HEK293 (cell line): ENCODE results near the gene SIDT1.

ENCODE experiments used
- CTCF ChIA-PET: fragments of 350-600 bp; formaldehyde crosslinking; extraction: SDS; loops from one replicate; lab custom pipeline; 2021; ENCODE audit warnings: antibody characterized with exemption; lab: Yijun Ruan, JAX
- POLR2A ChIA-PET: fragments of 300-600 bp; formaldehyde crosslinking; extraction: SDS; loops from one replicate; lab custom pipeline; 2020; ENCODE audit warnings: antibody characterized with exemption, inconsistent platforms; lab: Yijun Ruan, JAX
- H3K27ac ChIP-seq: fragments of 200-500 bp; sonication (Bioruptor generic); 2 replicates; pipeline ENCODE4 v1.5.1; 2014; ENCODE audit warnings: low read depth, low read length, control low read depth, inconsistent platforms; ENCODE audit errors: extremely low read depth
- H3K36me3 ChIP-seq, 2 experiments: fragments of 200-500 bp in 1 of 2; sonication (Bioruptor generic) in 1 of 2; 1 replicate in 1 of 2; 2 replicates in 1 of 2; pipeline ENCODE4 v1.5.1; 2014 to 2017; ENCODE audit warnings: inconsistent platforms in 2 of 2, low read length in 2 of 2; ENCODE audit not compliant: control insufficient read depth in 2 of 2, insufficient read depth in 1 of 2
- H3K4me1 ChIP-seq: fragments of 200-500 bp; sonication (Bioruptor generic); 2 replicates; pipeline ENCODE4 v1.5.1; 2014; ENCODE audit warnings: mild to moderate bottlenecking, low read length, inconsistent platforms; ENCODE audit not compliant: control insufficient read depth, insufficient read depth
- H3K4me3 ChIP-seq: 2 replicates; pipeline ENCODE4 v1.5.1; 2011; ENCODE audit warnings: low read depth, mild to moderate bottlenecking, control low read depth, low read length, moderate library complexity
- H3K9me3 ChIP-seq: fragments of 200-500 bp; sonication (Bioruptor generic); 2 replicates; pipeline ENCODE4 v1.5.1; 2014; ENCODE audit warnings: low read depth, low read length, inconsistent platforms; ENCODE audit not compliant: control insufficient read depth, insufficient read depth
- KLF9 ChIP-seq: fragments of 450-650 bp; formaldehyde crosslinking; IDR thresholded peaks from 2 replicates; pipeline ENCODE4 v1.5.1; 2016; ENCODE audit warnings: missing biosample characterization, missing genetic modification characterization, low read depth
- SALL2 ChIP-seq: fragments of 450-650 bp; formaldehyde crosslinking; IDR thresholded peaks from 2 replicates; pipeline ENCODE4 v1.5.0; 2017; ENCODE audit warnings: missing biosample characterization, mild to moderate bottlenecking, missing genetic modification characterization, borderline replicate concordance
- SCRT1 ChIP-seq: fragments of 450-650 bp; formaldehyde crosslinking; IDR thresholded peaks from 2 replicates; pipeline ENCODE4 v1.5.1; 2016; ENCODE audit warnings: missing biosample characterization, missing genetic modification characterization, borderline replicate concordance
- ZBTB21 ChIP-seq: fragments of 450-650 bp; formaldehyde crosslinking; IDR thresholded peaks from 2 replicates; pipeline ENCODE4 v1.5.1; 2017; ENCODE audit warnings: missing biosample characterization, missing genetic modification characterization
- ZBTB8A ChIP-seq: fragments of 450-650 bp; formaldehyde crosslinking; IDR thresholded peaks from 2 replicates; pipeline ENCODE4 v1.5.1; 2016; ENCODE audit warnings: missing biosample characterization, missing genetic modification characterization
- ZNF112 ChIP-seq: fragments of 450-650 bp; formaldehyde crosslinking; IDR thresholded peaks from 2 replicates; pipeline ENCODE4 v1.5.0; 2017; ENCODE audit warnings: missing biosample characterization, missing genetic modification characterization
- ZNF174 ChIP-seq: fragments of 450-650 bp; formaldehyde crosslinking; IDR thresholded peaks from 2 replicates; pipeline ENCODE4 v1.5.0; 2017; ENCODE audit warnings: missing biosample characterization, mild to moderate bottlenecking, missing genetic modification characterization
- ZNF223 ChIP-seq: fragments of 450-650 bp; formaldehyde crosslinking; IDR thresholded peaks from 2 replicates; pipeline ENCODE4 v1.5.1; 2016; ENCODE audit warnings: missing biosample characterization, missing genetic modification characterization
- ZNF239 ChIP-seq: fragments of 450-650 bp; formaldehyde crosslinking; IDR thresholded peaks from 2 replicates; pipeline ENCODE4 v1.5.1; 2016; ENCODE audit warnings: missing biosample characterization, missing genetic modification characterization
- ZNF274 ChIP-seq, 2 experiments: fragments of 200-500 bp in 1 of 2; fragments of 450-650 bp in 1 of 2; sonication (Bioruptor generic) in 1 of 2; formaldehyde crosslinking in 1 of 2; IDR thresholded peaks; 2 replicates each; pipeline versions ENCODE4 v1.5.1 to v1.6.1; 2014 to 2016; ENCODE audit warnings: borderline replicate concordance in 1 of 2, inconsistent platforms in 1 of 2, low read length in 1 of 2, missing biosample characterization in 1 of 2, missing genetic modification characterization in 1 of 2
- ZNF302 ChIP-seq: fragments of 450-650 bp; formaldehyde crosslinking; IDR thresholded peaks from 2 replicates; pipeline ENCODE4 v1.5.1; 2016; ENCODE audit warnings: missing biosample characterization, missing genetic modification characterization, low read depth
- ZNF324 ChIP-seq: fragments of 450-650 bp; formaldehyde crosslinking; IDR thresholded peaks from 2 replicates; pipeline ENCODE4 v1.5.1; 2016; ENCODE audit warnings: missing biosample characterization, missing genetic modification characterization
- ZNF48 ChIP-seq: fragments of 450-650 bp; formaldehyde crosslinking; IDR thresholded peaks from 2 replicates; pipeline ENCODE4 v1.5.1; 2016; ENCODE audit warnings: missing biosample characterization, missing genetic modification characterization
- ZNF555 ChIP-seq: fragments of 450-650 bp; formaldehyde crosslinking; conservative IDR thresholded peaks from 2 replicates; pipeline ENCODE4 v1.5.1; 2017; ENCODE audit warnings: missing biosample characterization, mild to moderate bottlenecking, missing genetic modification characterization, inconsistent platforms
- ZNF626 ChIP-seq: fragments of 450-650 bp; sonication (Bioruptor Pico); formaldehyde crosslinking; IDR thresholded peaks from 2 replicates; pipeline ENCODE4 v1.5.1; 2018; ENCODE audit warnings: missing biosample characterization, missing genetic modification characterization, inconsistent platforms
- ZNF707 ChIP-seq: fragments of 450-650 bp; formaldehyde crosslinking; IDR thresholded peaks from 2 replicates; pipeline ENCODE4 v1.5.1; 2016; ENCODE audit warnings: missing biosample characterization, missing genetic modification characterization
- ZNF830 ChIP-seq: fragments of 450-650 bp; IDR thresholded peaks from 2 replicates; pipeline ENCODE4 v1.5.0; 2018; ENCODE audit warnings: missing biosample characterization, missing genetic modification characterization, low read depth, mild to moderate bottlenecking, moderate library complexity
- ZNF843 ChIP-seq: fragments of 450-650 bp; formaldehyde crosslinking; IDR thresholded peaks from 2 replicates; pipeline ENCODE4 v1.5.1; 2016; ENCODE audit warnings: missing biosample characterization, missing genetic modification characterization
- TF ChIP-seq, protein P1 (sequence below): fragments of 450-650 bp; formaldehyde crosslinking; conservative IDR thresholded peaks from 2 replicates; pipeline ENCODE4 v1.5.1; 2016; ENCODE audit warnings: low read depth, missing biosample characterization, missing genetic modification characterization
- TF ChIP-seq, protein P2 (sequence below): fragments of 450-650 bp; formaldehyde crosslinking; IDR thresholded peaks from 2 replicates; pipeline ENCODE4 v1.5.1; 2017; ENCODE audit warnings: missing biosample characterization, missing genetic modification characterization
- TF ChIP-seq, protein P3 (sequence below): fragments of 450-650 bp; formaldehyde crosslinking; IDR thresholded peaks from 2 replicates; pipeline ENCODE4 v1.5.1; 2016; ENCODE audit warnings: missing biosample characterization, missing genetic modification characterization
- TF ChIP-seq, protein P4 (sequence below): fragments of 450-650 bp; formaldehyde crosslinking; IDR thresholded peaks from 2 replicates; pipeline ENCODE4 v1.5.1; 2017; ENCODE audit warnings: missing biosample characterization, mild to moderate bottlenecking, missing genetic modification characterization, moderate library complexity

Gene SIDT1

DNA sequence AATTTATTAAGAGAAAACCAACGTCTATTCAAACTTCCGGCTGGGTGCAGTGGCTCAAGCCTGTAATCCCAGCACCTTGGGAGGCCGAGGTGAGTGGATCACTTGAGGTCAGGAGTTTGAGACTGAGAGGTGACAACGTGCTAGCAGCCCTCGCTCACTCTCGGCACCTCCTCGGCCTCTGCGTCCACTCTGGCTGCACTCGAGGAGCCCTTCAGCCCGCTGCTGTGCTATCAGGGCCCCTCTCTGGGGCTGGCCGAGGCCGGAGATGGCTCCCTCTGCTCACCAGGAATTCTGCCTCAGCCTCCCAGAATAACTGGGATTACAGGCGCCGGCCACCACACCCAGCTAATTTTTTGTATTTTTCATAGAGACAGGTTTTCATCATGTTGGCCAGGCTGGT, 105.4 kb downstream of the SIDT1 start (continued):
- TF ChIP-seq, protein P1, sequence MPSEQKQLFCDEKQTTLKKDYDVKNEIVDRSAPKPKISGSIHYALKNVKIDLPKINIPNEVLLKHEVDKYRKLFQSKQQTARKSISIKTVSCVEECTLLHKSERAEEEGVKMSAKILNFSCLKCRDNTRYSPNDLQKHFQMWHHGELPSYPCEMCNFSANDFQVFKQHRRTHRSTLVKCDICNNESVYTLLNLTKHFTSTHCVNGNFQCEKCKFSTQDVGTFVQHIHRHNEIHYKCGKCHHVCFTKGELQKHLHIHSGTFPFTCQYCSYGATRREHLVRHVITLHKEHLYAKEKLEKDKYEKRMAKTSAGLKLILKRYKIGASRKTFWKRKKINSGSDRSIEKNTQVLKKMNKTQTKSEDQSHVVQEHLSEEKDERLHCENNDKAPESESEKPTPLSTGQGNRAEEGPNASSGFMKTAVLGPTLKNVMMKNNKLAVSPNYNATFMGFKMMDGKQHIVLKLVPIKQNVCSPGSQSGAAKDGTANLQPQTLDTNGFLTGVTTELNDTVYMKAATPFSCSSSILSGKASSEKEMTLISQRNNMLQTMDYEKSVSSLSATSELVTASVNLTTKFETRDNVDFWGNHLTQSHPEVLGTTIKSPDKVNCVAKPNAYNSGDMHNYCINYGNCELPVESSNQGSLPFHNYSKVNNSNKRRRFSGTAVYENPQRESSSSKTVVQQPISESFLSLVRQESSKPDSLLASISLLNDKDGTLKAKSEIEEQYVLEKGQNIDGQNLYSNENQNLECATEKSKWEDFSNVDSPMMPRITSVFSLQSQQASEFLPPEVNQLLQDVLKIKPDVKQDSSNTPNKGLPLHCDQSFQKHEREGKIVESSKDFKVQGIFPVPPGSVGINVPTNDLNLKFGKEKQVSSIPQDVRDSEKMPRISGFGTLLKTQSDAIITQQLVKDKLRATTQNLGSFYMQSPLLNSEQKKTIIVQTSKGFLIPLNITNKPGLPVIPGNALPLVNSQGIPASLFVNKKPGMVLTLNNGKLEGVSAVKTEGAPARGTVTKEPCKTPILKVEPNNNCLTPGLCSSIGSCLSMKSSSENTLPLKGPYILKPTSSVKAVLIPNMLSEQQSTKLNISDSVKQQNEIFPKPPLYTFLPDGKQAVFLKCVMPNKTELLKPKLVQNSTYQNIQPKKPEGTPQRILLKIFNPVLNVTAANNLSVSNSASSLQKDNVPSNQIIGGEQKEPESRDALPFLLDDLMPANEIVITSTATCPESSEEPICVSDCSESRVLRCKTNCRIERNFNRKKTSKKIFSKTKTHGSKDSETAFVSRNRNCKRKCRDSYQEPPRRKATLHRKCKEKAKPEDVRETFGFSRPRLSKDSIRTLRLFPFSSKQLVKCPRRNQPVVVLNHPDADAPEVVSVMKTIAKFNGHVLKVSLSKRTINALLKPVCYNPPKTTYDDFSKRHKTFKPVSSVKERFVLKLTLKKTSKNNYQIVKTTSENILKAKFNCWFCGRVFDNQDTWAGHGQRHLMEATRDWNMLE (tag by site-specific recombination): no peak
- TF ChIP-seq ZNF48 (tag by site-specific recombination) (no peak), ZNF626 (no peak)

DNA sequence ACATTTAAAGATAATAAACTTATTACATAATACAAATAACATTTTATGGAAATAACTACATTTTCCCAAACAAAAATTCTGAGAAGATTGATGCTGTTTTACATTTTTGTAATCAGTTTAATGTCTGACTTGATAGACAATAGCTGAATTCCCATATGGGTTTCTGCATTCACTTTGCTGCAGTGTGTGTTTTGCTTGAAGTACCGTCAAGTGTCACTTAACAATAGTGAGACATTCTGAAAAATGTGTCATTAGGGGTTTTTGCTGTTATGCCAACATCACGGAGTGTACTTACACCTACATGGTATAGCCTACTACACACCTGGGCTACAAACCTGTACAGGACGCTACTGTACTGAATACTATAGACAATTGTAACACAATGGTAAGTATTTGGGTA, 106.6 kb downstream of the SIDT1 start:
- Histone ChIP-seq H3K4me1 (no peaks in the 10 kb centered on the region), H3K36me3 (no peaks in the 10 kb centered on the region), H3K27ac (no peak overlapping the region), H3K9me3 (no peaks in the 10 kb centered on the region), H3K4me3 (no peak overlapping the region)
- ChIA-PET POLR2A (no interaction called here), CTCF (interaction anchor here (0.7 to 1.1 kb wide), 2 partner anchors 143 to 183 kb away, joined by 3 read pairs; no protein-coding TSS in a partner anchor)
- TF ChIP-seq ZNF302 (no peak), ZNF830 (no peak), ZNF843 (no peak), ZNF112 (tag by site-specific recombination) (no peak), SCRT1 (tag by site-specific recombination) (no peak), ZNF555 (tag by site-specific recombination) (no peak), ZNF174 (tag by site-specific recombination) (no peak), KLF9 (tag by site-specific recombination) (no peak), ZNF223 (tag by site-specific recombination) (no peak), ZBTB8A (tag by site-specific recombination) (no peak)
- TF ChIP-seq, protein P2, sequence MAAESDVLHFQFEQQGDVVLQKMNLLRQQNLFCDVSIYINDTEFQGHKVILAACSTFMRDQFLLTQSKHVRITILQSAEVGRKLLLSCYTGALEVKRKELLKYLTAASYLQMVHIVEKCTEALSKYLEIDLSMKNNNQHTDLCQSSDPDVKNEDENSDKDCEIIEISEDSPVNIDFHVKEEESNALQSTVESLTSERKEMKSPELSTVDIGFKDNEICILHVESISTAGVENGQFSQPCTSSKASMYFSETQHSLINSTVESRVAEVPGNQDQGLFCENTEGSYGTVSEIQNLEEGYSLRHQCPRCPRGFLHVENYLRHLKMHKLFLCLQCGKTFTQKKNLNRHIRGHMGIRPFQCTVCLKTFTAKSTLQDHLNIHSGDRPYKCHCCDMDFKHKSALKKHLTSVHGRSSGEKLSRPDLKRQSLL: no peak
- TF ChIP-seq, protein P3, sequence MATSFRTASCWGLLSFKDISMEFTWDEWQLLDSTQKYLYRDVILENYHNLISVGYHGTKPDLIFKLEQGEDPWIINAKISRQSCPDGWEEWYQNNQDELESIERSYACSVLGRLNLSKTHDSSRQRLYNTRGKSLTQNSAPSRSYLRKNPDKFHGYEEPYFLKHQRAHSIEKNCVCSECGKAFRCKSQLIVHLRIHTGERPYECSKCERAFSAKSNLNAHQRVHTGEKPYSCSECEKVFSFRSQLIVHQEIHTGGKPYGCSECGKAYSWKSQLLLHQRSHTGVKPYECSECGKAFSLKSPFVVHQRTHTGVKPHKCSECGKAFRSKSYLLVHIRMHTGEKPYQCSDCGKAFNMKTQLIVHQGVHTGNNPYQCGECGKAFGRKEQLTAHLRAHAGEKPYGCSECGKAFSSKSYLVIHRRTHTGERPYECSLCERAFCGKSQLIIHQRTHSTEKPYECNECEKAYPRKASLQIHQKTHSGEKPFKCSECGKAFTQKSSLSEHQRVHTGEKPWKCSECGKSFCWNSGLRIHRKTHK (tag by site-specific recombination): no peak

DNA sequence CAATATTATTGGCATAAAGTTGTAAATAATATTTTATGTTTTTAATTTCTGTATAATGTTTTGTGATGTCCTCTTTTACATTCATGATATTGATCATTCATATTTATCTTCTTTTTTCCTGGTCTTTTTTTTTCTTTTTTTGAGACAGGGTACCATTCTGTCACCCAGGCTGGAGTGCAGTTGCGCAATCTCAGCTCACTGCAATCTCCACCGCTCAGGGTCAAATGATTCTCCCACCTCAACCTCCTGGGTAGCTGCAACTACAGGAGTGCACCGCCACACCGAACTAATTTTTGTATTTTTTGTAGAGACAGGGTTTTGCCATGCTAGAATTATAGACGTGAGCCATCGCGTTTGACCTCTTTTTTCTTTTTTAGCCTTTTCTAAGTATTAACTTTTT, 111.2 kb downstream of the SIDT1 start:
- Histone ChIP-seq H3K4me1 (no peaks in the 10 kb centered on the region), H3K36me3 (no peaks in the 10 kb centered on the region)
- CTCF ChIA-PET: no interaction called here
- POLR2A ChIA-PET: no interaction called here
- TF ChIP-seq ZNF239 (tag by site-specific recombination): no peak
- TF ChIP-seq ZNF707 (tag by site-specific recombination): no peak
- TF ChIP-seq ZNF274 (IDR thresholded peaks at IDR 0.05; ENCODE audit: low read length): no peak
- no peak for TF ChIP-seq ZNF274 (tag by site-specific recombination; IDR thresholded peaks at IDR 0.05; ENCODE audit: borderline replicate concordance)
- TF ChIP-seq ZBTB21 (tag by site-specific recombination): no peak
- no peak for TF ChIP-seq SALL2
- TF ChIP-seq, protein P4, sequence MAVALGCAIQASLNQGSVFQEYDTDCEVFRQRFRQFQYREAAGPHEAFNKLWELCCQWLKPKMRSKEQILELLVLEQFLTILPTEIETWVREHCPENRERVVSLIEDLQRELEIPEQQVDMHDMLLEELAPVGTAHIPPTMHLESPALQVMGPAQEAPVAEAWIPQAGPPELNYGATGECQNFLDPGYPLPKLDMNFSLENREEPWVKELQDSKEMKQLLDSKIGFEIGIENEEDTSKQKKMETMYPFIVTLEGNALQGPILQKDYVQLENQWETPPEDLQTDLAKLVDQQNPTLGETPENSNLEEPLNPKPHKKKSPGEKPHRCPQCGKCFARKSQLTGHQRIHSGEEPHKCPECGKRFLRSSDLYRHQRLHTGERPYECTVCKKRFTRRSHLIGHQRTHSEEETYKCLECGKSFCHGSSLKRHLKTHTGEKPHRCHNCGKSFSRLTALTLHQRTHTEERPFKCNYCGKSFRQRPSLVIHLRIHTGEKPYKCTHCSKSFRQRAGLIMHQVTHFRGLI (tag by site-specific recombination): no peak
- no peak for TF ChIP-seq ZNF324
- TF ChIP-seq, all 188 proteins: peak for 0
- Histone ChIP-seq H3K4me3 (no peak overlapping the region), H3K9me3 (no peaks in the 10 kb centered on the region), H3K27ac (no peak overlapping the region)
